Measurements from ENCODE around the gene PTPN6.
"Not testable (repeated sequence)": the region's sequence is repeated elsewhere in the genome, so short reads cannot be mapped to it uniquely, and the experiment has no call there.

The PTPN6 gene

GRCh38 chr12:6950811-6951540 lies at the start of gene PTPN6:
Gene PTPN6 (plus strand): TSS chr12:6951356. CDS start chr12:6951513, 157 bp downstream.
- H3K27ac Mint-ChIP-seq: no peak within 1 kb of the TSS
- H3K27me3 Mint-ChIP-seq (ENCODE audit: low read depth, poor library complexity): no peaks in the 10 kb centered on the region
- peaks cover 46% of the 10 kb centered on the region for H3K4me1 Mint-ChIP-seq
- TF ChIP-seq CTCF (IDR thresholded peaks at IDR 0.05): no peak
- H3K36me3 Mint-ChIP-seq (ENCODE audit: low read depth): no peaks in the 10 kb centered on the region
- no peak within 1 kb of the TSS for H3K4me3 Mint-ChIP-seq
- DNase-seq: no peak
- H3K9me3 Mint-ChIP-seq: no peaks in the 10 kb centered on the region

GRCh38 chr12:6902448-6902847 lies 48.7 kb upstream of the PTPN6 start:
- no peak for DNase-seq
- no peaks in the 10 kb centered on the region for H3K9me3 Mint-ChIP-seq
- H3K27me3 Mint-ChIP-seq (ENCODE audit: low read depth, poor library complexity): peaks cover under 1% of the 10 kb centered on the region
- H3K4me1 Mint-ChIP-seq: peaks cover 7% of the 10 kb centered on the region
- no peak overlapping the region for H3K4me3 Mint-ChIP-seq
- H3K36me3 Mint-ChIP-seq (ENCODE audit: low read depth): no peaks in the 10 kb centered on the region
- TF ChIP-seq CTCF (IDR thresholded peaks at IDR 0.05): no peak
- H3K27ac Mint-ChIP-seq: no peak overlapping the region

GRCh38 chr12:6903722-6904121 lies 47.4 kb upstream of the PTPN6 start:
- Mint-ChIP-seq H3K9me3 (no peaks in the 10 kb centered on the region), H3K36me3 (ENCODE audit: low read depth) (no peaks in the 10 kb centered on the region), H3K4me1 (peaks cover 7% of the 10 kb centered on the region), H3K4me3 (no peak overlapping the region), H3K27me3 (ENCODE audit: low read depth, poor library complexity) (peaks cover 12% of the 10 kb centered on the region), H3K27ac (peak overlapping the region; percentile 66)
- no peak for DNase-seq
- TF ChIP-seq CTCF (IDR thresholded peaks at IDR 0.05): no peak

- peak within 1 kb of the TSS; percentile 66 for H3K27ac Mint-ChIP-seq
- H3K4me1 Mint-ChIP-seq: peaks cover 4% of the 10 kb centered on the region
- peak; percentile 98 for DNase-seq
- no peaks in the 10 kb centered on the region for H3K9me3 Mint-ChIP-seq
- peaks cover 13% of the 10 kb centered on the region for H3K27me3 Mint-ChIP-seq (ENCODE audit: low read depth, poor library complexity)
- no peak for TF ChIP-seq CTCF (IDR thresholded peaks at IDR 0.05)
- H3K36me3 Mint-ChIP-seq (ENCODE audit: low read depth): no peaks in the 10 kb centered on the region
- no peak within 1 kb of the TSS for H3K4me3 Mint-ChIP-seq
These were observed 46.6 kb upstream of the PTPN6 start, which contains the start of gene LRRC23 for GRCh38 chr12:6904280-6905276. Gene LRRC23 (plus strand): TSS chr12:6904822. CDS start chr12:6905634, 812 bp downstream.

GRCh38 chr12:6905414-6906040 lies 45.6 kb upstream of the PTPN6 start:
- Mint-ChIP-seq H3K36me3 (ENCODE audit: low read depth) (no peaks in the 10 kb centered on the region), H3K27ac (no peak overlapping the region), H3K27me3 (ENCODE audit: low read depth, poor library complexity) (peaks cover 17% of the 10 kb centered on the region), H3K4me1 (no peaks in the 10 kb centered on the region), H3K4me3 (no peak overlapping the region), H3K9me3 (no peaks in the 10 kb centered on the region)
- no peak for TF ChIP-seq CTCF (IDR thresholded peaks at IDR 0.05)
- no peak for DNase-seq

GRCh38 chr12:6908141-6908540 lies 43.0 kb upstream of the PTPN6 start:
- H3K4me3 Mint-ChIP-seq; DNase-seq; H3K9me3 Mint-ChIP-seq; H3K4me1 Mint-ChIP-seq; H3K27ac Mint-ChIP-seq; H3K36me3 Mint-ChIP-seq (ENCODE audit: low read depth): not testable (repeated sequence)
- peaks cover 35% of the 10 kb centered on the region for H3K27me3 Mint-ChIP-seq (ENCODE audit: low read depth, poor library complexity)
